Measurements from ENCODE around the gene CNKSR3.

The CNKSR3 gene

GRCh38 chr6:154471609-154472362 is 38.7 kb downstream of the CNKSR3 start:
- Histone ChIP-seq H3K4me1 (ENCODE audit: low read depth, poor library complexity, severe bottlenecking) (no peaks in the 10 kb centered on the region), H3K4me2 (no peak overlapping the region), H3K36me3 (ENCODE audit: insufficient read depth) (no peaks in the 10 kb centered on the region), H4K20me1 (ENCODE audit: insufficient read depth) (no peaks in the 10 kb centered on the region), H3K27ac (no peak overlapping the region), H2AFZ (ENCODE audit: low read depth) (no peak overlapping the region), H3K9ac (no peak overlapping the region), H3K4me3 (IDR thresholded peaks at IDR 0.05; ENCODE audit: insufficient read depth, low read depth, low read length) (no peak overlapping the region), H3K79me2 (ENCODE audit: insufficient read depth, low read depth) (no peaks in the 10 kb centered on the region), H3K27me3 (ENCODE audit: insufficient read depth, low read depth) (no peaks in the 10 kb centered on the region)
- no peak for TF ChIP-seq CTCF (conservative IDR thresholded peaks at IDR 0.05; ENCODE audit: low read depth, low read length)

GRCh38 chr6:154469306-154469935 is 41.1 kb downstream of the CNKSR3 start:
- Histone ChIP-seq H3K27ac (no peak overlapping the region), H3K4me1 (ENCODE audit: low read depth, poor library complexity, severe bottlenecking) (no peaks in the 10 kb centered on the region), H2AFZ (ENCODE audit: low read depth) (no peak overlapping the region), H3K27me3 (ENCODE audit: insufficient read depth, low read depth) (no peaks in the 10 kb centered on the region), H4K20me1 (ENCODE audit: insufficient read depth) (no peaks in the 10 kb centered on the region), H3K9ac (no peak overlapping the region), H3K36me3 (ENCODE audit: insufficient read depth) (no peaks in the 10 kb centered on the region), H3K79me2 (ENCODE audit: insufficient read depth, low read depth) (no peaks in the 10 kb centered on the region), H3K4me2 (no peak overlapping the region), H3K4me3 (IDR thresholded peaks at IDR 0.05; ENCODE audit: insufficient read depth, low read depth, low read length) (no peak overlapping the region)
- TF ChIP-seq CTCF (conservative IDR thresholded peaks at IDR 0.05; ENCODE audit: low read depth, low read length), result no peak

GRCh38 chr6:154468760-154469159 is 41.7 kb downstream of the CNKSR3 start:
- Histone ChIP-seq H3K79me2 (ENCODE audit: insufficient read depth, low read depth) (no peaks in the 10 kb centered on the region), H3K4me3 (IDR thresholded peaks at IDR 0.05; ENCODE audit: insufficient read depth, low read depth, low read length) (no peak overlapping the region)

DNA sequence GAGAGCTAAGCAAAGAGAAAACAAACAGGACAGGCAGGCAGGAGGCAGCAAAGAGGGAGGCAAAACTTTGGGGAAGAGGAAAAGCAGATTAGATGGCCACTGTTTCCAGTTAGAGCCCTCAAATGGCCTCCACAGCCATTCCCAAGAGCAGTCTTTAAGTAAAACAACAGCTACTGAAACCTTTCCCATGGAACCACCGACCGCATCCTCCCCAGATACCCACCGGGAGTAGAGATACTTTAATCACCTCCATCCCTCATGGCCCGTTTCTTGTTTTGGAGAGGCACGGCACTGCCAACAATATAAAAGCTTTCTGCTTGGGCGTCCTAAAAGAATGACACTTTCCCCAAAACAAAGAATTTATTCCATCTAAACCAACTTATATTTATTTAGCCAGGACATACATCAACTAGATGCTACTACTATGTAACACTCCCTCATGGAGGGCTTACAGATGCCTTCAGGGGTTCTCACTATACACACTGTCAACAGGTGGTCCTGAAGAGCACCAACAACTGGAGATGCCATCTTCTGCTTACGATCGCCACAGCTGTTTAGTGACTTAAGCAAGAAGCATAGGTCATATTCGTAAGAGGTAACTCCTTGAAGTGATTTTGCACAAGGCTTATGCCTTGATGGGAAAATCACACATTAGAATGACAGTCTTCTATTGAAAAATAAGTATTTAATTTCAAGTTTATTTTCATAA is 43.4 kb downstream of the CNKSR3 start:
- Histone ChIP-seq H3K4me1 (ENCODE audit: low read depth, poor library complexity, severe bottlenecking) (no peaks in the 10 kb centered on the region), H3K4me2 (no peak overlapping the region), H3K27ac (no peak overlapping the region), H4K20me1 (ENCODE audit: insufficient read depth) (no peaks in the 10 kb centered on the region), H2AFZ (ENCODE audit: low read depth) (no peak overlapping the region), H3K4me3 (IDR thresholded peaks at IDR 0.05; ENCODE audit: insufficient read depth, low read depth, low read length) (no peak overlapping the region), H3K36me3 (ENCODE audit: insufficient read depth) (no peaks in the 10 kb centered on the region), H3K9ac (no peak overlapping the region), H3K79me2 (ENCODE audit: insufficient read depth, low read depth) (no peaks in the 10 kb centered on the region), H3K27me3 (ENCODE audit: insufficient read depth, low read depth) (no peaks in the 10 kb centered on the region)
- TF ChIP-seq CTCF (conservative IDR thresholded peaks at IDR 0.05; ENCODE audit: low read depth, low read length), result no peak

More at GRCh38 chr6:154468760-154469159, 41.7 kb downstream of the CNKSR3 start:
- Histone ChIP-seq H3K4me1 (ENCODE audit: low read depth, poor library complexity, severe bottlenecking) (no peaks in the 10 kb centered on the region), H3K27me3 (ENCODE audit: insufficient read depth, low read depth) (no peaks in the 10 kb centered on the region), H4K20me1 (ENCODE audit: insufficient read depth) (no peaks in the 10 kb centered on the region), H3K9ac (no peak overlapping the region), H2AFZ (ENCODE audit: low read depth) (no peak overlapping the region), H3K4me2 (no peak overlapping the region), H3K36me3 (ENCODE audit: insufficient read depth) (no peaks in the 10 kb centered on the region), H3K27ac (no peak overlapping the region)
- no peak for TF ChIP-seq CTCF (conservative IDR thresholded peaks at IDR 0.05; ENCODE audit: low read depth, low read length)

Data from KMS-11 (cell line).